22Rv1 (cell line): ENCODE measurements around the gene DSCAM.

Source experiments
- ZFX ChIP-seq: fragments of 450-650 bp; IDR thresholded peaks from 2 replicates; pipeline ENCODE4 v1.6.1; 2017; ENCODE audit warnings: antibody characterized with exemption, borderline replicate concordance
- TF ChIP-seq, protein P1 (sequence below): fragments of 450-650 bp; IDR thresholded peaks from 2 replicates; pipeline ENCODE4 v1.5.1; 2017; ENCODE audit warnings: mild to moderate bottlenecking

DNA sequence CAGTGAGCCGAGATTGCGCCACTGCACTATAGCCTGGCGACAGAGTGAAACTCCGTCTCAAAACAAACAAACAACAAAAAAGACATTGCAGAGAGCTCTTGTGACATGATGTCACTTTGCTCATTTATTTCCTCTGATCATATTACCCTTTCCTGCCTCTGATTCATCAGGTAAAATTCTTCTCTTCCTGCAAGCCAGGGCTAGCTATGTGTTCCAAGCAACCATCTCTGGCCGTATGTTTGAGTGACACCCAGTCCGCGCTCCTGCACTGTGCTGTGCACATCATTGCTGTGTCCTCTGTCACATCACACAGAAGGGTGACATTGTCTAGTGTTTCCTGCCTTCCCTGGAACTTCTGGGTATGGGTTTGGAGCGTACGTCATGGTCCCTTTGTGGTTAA is 728.4 kb downstream of the DSCAM start:
- TF ChIP-seq, protein P1, sequence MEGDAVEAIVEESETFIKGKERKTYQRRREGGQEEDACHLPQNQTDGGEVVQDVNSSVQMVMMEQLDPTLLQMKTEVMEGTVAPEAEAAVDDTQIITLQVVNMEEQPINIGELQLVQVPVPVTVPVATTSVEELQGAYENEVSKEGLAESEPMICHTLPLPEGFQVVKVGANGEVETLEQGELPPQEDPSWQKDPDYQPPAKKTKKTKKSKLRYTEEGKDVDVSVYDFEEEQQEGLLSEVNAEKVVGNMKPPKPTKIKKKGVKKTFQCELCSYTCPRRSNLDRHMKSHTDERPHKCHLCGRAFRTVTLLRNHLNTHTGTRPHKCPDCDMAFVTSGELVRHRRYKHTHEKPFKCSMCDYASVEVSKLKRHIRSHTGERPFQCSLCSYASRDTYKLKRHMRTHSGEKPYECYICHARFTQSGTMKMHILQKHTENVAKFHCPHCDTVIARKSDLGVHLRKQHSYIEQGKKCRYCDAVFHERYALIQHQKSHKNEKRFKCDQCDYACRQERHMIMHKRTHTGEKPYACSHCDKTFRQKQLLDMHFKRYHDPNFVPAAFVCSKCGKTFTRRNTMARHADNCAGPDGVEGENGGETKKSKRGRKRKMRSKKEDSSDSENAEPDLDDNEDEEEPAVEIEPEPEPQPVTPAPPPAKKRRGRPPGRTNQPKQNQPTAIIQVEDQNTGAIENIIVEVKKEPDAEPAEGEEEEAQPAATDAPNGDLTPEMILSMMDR = no peak
- TF ChIP-seq ZFX = no peak
